ENCODE results near the gene GALNT2. TPM values are rescaled to one million over a fixed set of nuclear protein-coding genes. Genes with fewer than 3 reads are reported as not detected.

Gene GALNT2
- total and polyA plus RNA-seq, 7 donors, result 43.7 to 88.7 (median 75.7) TPM

GRCh38 chr1:230142608-230143210 lies 75.7 kb downstream of the GALNT2 start:
- intact Hi-C loops (cut with DNase I), result no loop called here
- no peak for TF ChIP-seq CTCF (IDR thresholded peaks at IDR 0.05)
- peaks cover 84% of the 10 kb centered on the region for H3K4me1 ChIP-seq
- 57 to 65% (median 60%) methylated on average over 5 of the region's 5 CpGs for WGBS, 3 donors
- no peak for ATAC-seq
- no peak overlapping the region for H3K27ac ChIP-seq
- no peak overlapping the region for H3K4me3 ChIP-seq
- H3K27me3 ChIP-seq (ENCODE audit: insufficient read depth in 3 of 3, low read length in 2 of 3), result no peaks in the 10 kb centered on the region
- no peak for DNase-seq
- no peaks in the 10 kb centered on the region for H3K36me3 ChIP-seq (ENCODE audit: insufficient read depth in 1 of 2, low read depth in 1 of 2)
- no peaks in the 10 kb centered on the region for H3K9me3 ChIP-seq

GRCh38 chr1:230143534-230143933 lies 76.5 kb downstream of the GALNT2 start:
- no peak for TF ChIP-seq CTCF (IDR thresholded peaks at IDR 0.05)
- no peak for ATAC-seq
- H3K4me1 ChIP-seq, result peaks cover 91% of the 10 kb centered on the region
- no peak for DNase-seq
- H3K4me3 ChIP-seq, result no peak overlapping the region
- H3K27ac ChIP-seq, result no peak overlapping the region
- H3K9me3 ChIP-seq, result no peaks in the 10 kb centered on the region
- no peaks in the 10 kb centered on the region for H3K36me3 ChIP-seq (ENCODE audit: insufficient read depth in 1 of 2, low read depth in 1 of 2)
- H3K27me3 ChIP-seq (ENCODE audit: insufficient read depth in 3 of 3, low read length in 2 of 3), result no peaks in the 10 kb centered on the region
- intact Hi-C loops (cut with DNase I), result no loop called here
- WGBS, 3 donors, result 73 to 83% (median 75%) methylated on average over 9 of the region's 9 CpGs

- TF ChIP-seq CTCF (IDR thresholded peaks at IDR 0.05), result no peak
- DNase-seq, result no peak
- intact Hi-C loops (cut with DNase I), result no loop called here
- Histone ChIP-seq H3K27ac (no peak overlapping the region), H3K27me3 (ENCODE audit: insufficient read depth in 3 of 3, low read length in 2 of 3) (no peaks in the 10 kb centered on the region), H3K4me1 (peaks cover 87% of the 10 kb centered on the region), H3K4me3 (no peak overlapping the region), H3K9me3 (no peaks in the 10 kb centered on the region), H3K36me3 (ENCODE audit: insufficient read depth in 1 of 2, low read depth in 1 of 2) (no peaks in the 10 kb centered on the region)
- ATAC-seq, result peak in 2 of 4 donors; percentile 25 to 29
- 81 to 88% (median 84%) methylated on average over 14 of the region's 14 CpGs for WGBS, 3 donors
Measured at GRCh38 chr1:230144010-230144614, 77.1 kb downstream of the GALNT2 start.

- H3K4me1 ChIP-seq, result peaks cover 87% of the 10 kb centered on the region
- WGBS, 3 donors, result 83 to 87% (median 86%) methylated on average over 11 of the region's 11 CpGs
- H3K27me3 ChIP-seq (ENCODE audit: insufficient read depth in 3 of 3, low read length in 2 of 3), result no peaks in the 10 kb centered on the region
- no peaks in the 10 kb centered on the region for H3K9me3 ChIP-seq
- no peak overlapping the region for H3K4me3 ChIP-seq
- no peaks in the 10 kb centered on the region for H3K36me3 ChIP-seq (ENCODE audit: insufficient read depth in 1 of 2, low read depth in 1 of 2)
- DNase-seq (no peak), ATAC-seq (no peak)
- TF ChIP-seq CTCF (IDR thresholded peaks at IDR 0.05), result no peak
- intact Hi-C loops (cut with DNase I), result no loop called here
- peak overlapping the region; percentile 2 for H3K27ac ChIP-seq
Measured at GRCh38 chr1:230144758-230145504, 77.9 kb downstream of the GALNT2 start.

Data from psoas muscle (tissue), 8 donors.